Astrocyte (in vitro differentiated cells and primary cell): Measurements from ENCODE around the gene DLGAP1. TPM values are rescaled to one million over a fixed set of nuclear protein-coding genes. Genes with fewer than 3 reads are reported as not detected.
A peak's percentile ranks its signal among the peaks of the same experiment; 100 is the strongest.

Experiments used
- DNase-seq: peaks from one replicate; pipeline ENCODE4 v3.0.0-alpha.2; 2010; ENCODE audit warnings: low read depth
- FAIRE-seq: peaks from 2 replicates; lab custom pipeline; 2011; peaks lifted over from hg19 to GRCh38; lab: Jason Lieb, UNC
- H2AFZ ChIP-seq: 2 replicates; pipeline ENCODE4 v1.6.0; 2012; ENCODE audit warnings: low read depth, low read length, inconsistent platforms
- H3K27ac ChIP-seq: 2 replicates; pipeline ENCODE4 v1.5.1; 2011; ENCODE audit warnings: low read depth, low read length, inconsistent platforms
- H3K27me3 ChIP-seq: 2 replicates; pipeline ENCODE4 v1.6.0; 2011; ENCODE audit warnings: low read length, inconsistent platforms; ENCODE audit not compliant: insufficient read depth
- H3K36me3 ChIP-seq: 2 replicates; pipeline ENCODE4 v1.5.1; 2011; ENCODE audit warnings: low read length, inconsistent platforms; ENCODE audit not compliant: insufficient read depth
- H3K4me1 ChIP-seq: 2 replicates; pipeline ENCODE4 v1.5.1; 2011; ENCODE audit warnings: low read length, inconsistent platforms; ENCODE audit not compliant: insufficient read depth
- H3K4me2 ChIP-seq: 2 replicates; pipeline ENCODE4 v1.6.0; 2012; ENCODE audit warnings: low read length, inconsistent platforms
- H3K4me3 ChIP-seq: 2 replicates; pipeline ENCODE4 v1.5.1; 2011; ENCODE audit warnings: low read depth, mild to moderate bottlenecking, low read length, inconsistent platforms; ENCODE audit not compliant: insufficient read depth
- H3K79me2 ChIP-seq: 2 replicates; pipeline ENCODE4 v1.6.0; 2012; ENCODE audit warnings: mild to moderate bottlenecking, low read length, inconsistent platforms; ENCODE audit not compliant: insufficient read depth
- H3K9ac ChIP-seq: 2 replicates; pipeline ENCODE4 v1.6.0; 2012; ENCODE audit warnings: mild to moderate bottlenecking, low read length, inconsistent platforms
- H3K9me3 ChIP-seq: 2 replicates; pipeline ENCODE4 v1.5.1; 2012; ENCODE audit warnings: low read depth, mild to moderate bottlenecking, low read length, inconsistent platforms; ENCODE audit not compliant: insufficient read depth
- H4K20me1 ChIP-seq: 2 replicates; pipeline ENCODE4 v1.6.0; 2012; ENCODE audit warnings: low read length, inconsistent platforms; ENCODE audit not compliant: insufficient read depth
- H3K27ac Mint-ChIP-seq: one replicate; pipeline ENCODE4 v1.8.0; 2021; ENCODE audit warnings: mild to moderate bottlenecking, mixed read lengths; ENCODE audit not compliant: unreplicated experiment
- H3K27me3 Mint-ChIP-seq: one replicate; pipeline ENCODE4 v1.8.0; 2021; ENCODE audit warnings: low read depth, mixed read lengths; ENCODE audit not compliant: unreplicated experiment
- H3K36me3 Mint-ChIP-seq: one replicate; pipeline ENCODE4 v1.8.0; 2021; ENCODE audit warnings: low read depth, mixed read lengths; ENCODE audit not compliant: unreplicated experiment
- H3K4me1 Mint-ChIP-seq: one replicate; pipeline ENCODE4 v1.8.0; 2021; ENCODE audit warnings: low read depth, mixed read lengths; ENCODE audit not compliant: unreplicated experiment
- H3K4me3 Mint-ChIP-seq: one replicate; pipeline ENCODE4 v1.8.0; 2021; ENCODE audit warnings: mild to moderate bottlenecking, moderate library complexity, mixed read lengths; ENCODE audit not compliant: unreplicated experiment
- H3K9me3 Mint-ChIP-seq: one replicate; pipeline ENCODE4 v1.8.0; 2021; ENCODE audit warnings: mild to moderate bottlenecking, mixed read lengths; ENCODE audit not compliant: unreplicated experiment
- EZH2 ChIP-seq: IDR thresholded peaks from 2 replicates; pipeline ENCODE4 v1.6.1; 2012; ENCODE audit warnings: mild to moderate bottlenecking, low read length, inconsistent platforms; ENCODE audit not compliant: insufficient read depth
- total RNA-seq: library from RNA; stranded (reverse); gene quantifications from 2 replicates; pipeline ENCODE4 v1.2.1, GENCODE V29; 2021
- TF ChIP-seq, protein P1 (sequence below): IDR thresholded peaks from 2 replicates; pipeline ENCODE4 v1.5.1; 2011; ENCODE audit warnings: low read depth, mild to moderate bottlenecking, inconsistent platforms, low read length, moderate library complexity; ENCODE audit not compliant: insufficient read depth

Gene DLGAP1
- total RNA-seq, 1 donor from 2014 or later = 2.3 TPM

DNA sequence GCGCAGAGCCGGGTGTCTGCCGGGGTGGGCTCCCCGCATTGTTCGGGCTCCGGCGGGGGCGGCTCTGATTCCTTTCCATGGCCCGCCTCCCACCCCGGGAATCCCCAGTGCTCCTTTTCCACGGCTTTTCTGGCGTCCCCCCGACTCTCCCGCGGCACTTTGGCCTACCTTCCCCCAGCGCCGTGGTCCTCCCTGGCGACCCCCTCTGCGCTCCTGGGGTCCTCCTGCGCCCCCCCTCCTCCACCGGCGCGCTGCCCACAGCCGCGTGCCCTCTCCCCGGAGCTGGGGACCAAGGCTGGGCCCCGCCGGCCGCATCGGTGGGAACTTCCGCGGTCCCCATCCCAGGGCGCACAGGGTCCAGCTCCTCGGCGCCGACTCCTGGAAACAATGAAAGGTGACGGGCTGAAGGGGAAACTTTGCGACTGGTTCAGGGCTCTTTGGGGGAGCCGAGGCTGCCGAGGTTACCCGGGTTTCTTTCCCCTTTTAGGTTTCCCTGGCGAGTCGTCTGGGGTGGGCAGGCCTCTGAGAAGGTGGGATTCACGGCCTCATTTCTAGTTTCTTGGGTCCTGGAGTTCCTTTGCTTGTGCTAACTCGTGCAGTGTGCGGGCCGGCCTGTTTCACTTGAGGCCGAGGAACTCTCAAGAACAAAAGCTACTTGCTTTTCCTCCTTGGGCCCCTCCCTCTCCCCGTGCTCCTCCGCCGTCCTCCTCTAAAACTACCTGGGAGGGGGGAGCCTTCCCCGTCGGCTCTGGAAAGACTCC, 1002.9 kb downstream of the DLGAP1 start:
- peaks cover 11% of the 10 kb centered on the region for H3K36me3 ChIP-seq
- peak overlapping the region; percentile 99 for H3K27ac ChIP-seq
- H3K27me3 Mint-ChIP-seq = no peaks in the 10 kb centered on the region
- FAIRE-seq (no peak), DNase-seq (peak; percentile 71)
- H3K36me3 Mint-ChIP-seq = peaks cover 14% of the 10 kb centered on the region
- H3K9me3 Mint-ChIP-seq = no peaks in the 10 kb centered on the region
- no peak overlapping the region for H2AFZ ChIP-seq
- peaks cover 19% of the 10 kb centered on the region for H3K4me1 Mint-ChIP-seq
- TF ChIP-seq, protein P1, sequence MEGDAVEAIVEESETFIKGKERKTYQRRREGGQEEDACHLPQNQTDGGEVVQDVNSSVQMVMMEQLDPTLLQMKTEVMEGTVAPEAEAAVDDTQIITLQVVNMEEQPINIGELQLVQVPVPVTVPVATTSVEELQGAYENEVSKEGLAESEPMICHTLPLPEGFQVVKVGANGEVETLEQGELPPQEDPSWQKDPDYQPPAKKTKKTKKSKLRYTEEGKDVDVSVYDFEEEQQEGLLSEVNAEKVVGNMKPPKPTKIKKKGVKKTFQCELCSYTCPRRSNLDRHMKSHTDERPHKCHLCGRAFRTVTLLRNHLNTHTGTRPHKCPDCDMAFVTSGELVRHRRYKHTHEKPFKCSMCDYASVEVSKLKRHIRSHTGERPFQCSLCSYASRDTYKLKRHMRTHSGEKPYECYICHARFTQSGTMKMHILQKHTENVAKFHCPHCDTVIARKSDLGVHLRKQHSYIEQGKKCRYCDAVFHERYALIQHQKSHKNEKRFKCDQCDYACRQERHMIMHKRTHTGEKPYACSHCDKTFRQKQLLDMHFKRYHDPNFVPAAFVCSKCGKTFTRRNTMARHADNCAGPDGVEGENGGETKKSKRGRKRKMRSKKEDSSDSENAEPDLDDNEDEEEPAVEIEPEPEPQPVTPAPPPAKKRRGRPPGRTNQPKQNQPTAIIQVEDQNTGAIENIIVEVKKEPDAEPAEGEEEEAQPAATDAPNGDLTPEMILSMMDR = no peak
- TF ChIP-seq EZH2 = no peak
- H3K4me3 Mint-ChIP-seq = peak overlapping the region; percentile 95
- no peaks in the 10 kb centered on the region for H3K9me3 ChIP-seq
- H3K4me1 ChIP-seq = peaks cover 39% of the 10 kb centered on the region
- peak overlapping the region; percentile 89 for H3K4me2 ChIP-seq
- peaks cover 70% of the 10 kb centered on the region for H3K79me2 ChIP-seq
- H3K9ac ChIP-seq = peak overlapping the region; percentile 99
- peaks cover 20% of the 10 kb centered on the region for H4K20me1 ChIP-seq
- H3K27me3 ChIP-seq = no peaks in the 10 kb centered on the region
- peak overlapping the region; percentile 78 for H3K4me3 ChIP-seq
- peak overlapping the region; percentile 100 for H3K27ac Mint-ChIP-seq

DNA sequence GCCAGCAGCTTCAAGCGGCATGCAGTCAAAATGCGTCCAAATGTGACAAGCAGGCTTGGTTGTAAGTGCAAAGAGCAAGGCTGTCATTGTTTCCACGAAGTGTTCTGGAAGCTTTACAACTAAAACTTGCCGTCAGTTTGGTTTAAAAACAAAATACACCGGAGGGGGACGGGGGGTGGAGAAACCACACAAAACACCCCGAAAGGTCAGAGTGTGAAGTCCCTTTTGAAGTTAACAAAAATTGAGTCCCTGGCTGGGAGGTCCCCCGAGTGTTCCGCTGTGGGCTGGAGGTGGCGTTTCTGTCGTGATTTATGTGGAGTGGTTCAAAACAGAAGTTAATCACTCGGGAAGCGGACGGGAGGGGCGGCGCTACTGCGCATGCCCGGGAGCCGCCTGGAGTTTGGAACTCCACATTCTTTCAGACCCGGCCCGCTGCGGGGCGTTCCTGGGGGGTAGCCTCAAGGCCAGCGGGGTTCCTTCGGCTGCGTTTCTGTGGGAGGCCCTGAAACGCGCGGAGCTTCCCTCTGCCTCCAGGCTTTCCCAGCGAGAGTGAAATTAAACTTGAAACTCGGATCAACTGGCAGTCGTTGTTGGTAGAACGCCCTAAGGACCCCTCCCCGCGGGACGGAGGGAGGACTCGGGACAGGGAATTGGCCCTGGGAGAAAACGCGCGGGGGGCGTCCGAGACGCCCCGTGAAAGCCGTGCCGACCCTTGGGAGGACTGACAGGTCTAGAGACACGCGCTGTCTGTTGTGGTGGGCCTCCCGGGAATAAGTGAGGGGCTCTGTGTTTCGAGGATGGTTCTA, 1003.7 kb downstream of the DLGAP1 start:
- Histone ChIP-seq H3K9ac (peak overlapping the region; percentile 99), H3K4me1 (peaks cover 43% of the 10 kb centered on the region), H3K4me2 (peak overlapping the region; percentile 89), H3K27me3 (no peaks in the 10 kb centered on the region), H3K9me3 (no peaks in the 10 kb centered on the region), H3K27ac (peak overlapping the region; percentile 99), H3K79me2 (peaks cover 62% of the 10 kb centered on the region), H2AFZ (no peak overlapping the region), H3K4me3 (peak overlapping the region; percentile 78), H4K20me1 (peaks cover 12% of the 10 kb centered on the region), H3K36me3 (peaks cover 3% of the 10 kb centered on the region)
- no peak for FAIRE-seq
- peaks cover 19% of the 10 kb centered on the region for H3K4me1 Mint-ChIP-seq
- peak overlapping the region; percentile 100 for H3K27ac Mint-ChIP-seq
- no peaks in the 10 kb centered on the region for H3K27me3 Mint-ChIP-seq
- no peaks in the 10 kb centered on the region for H3K9me3 Mint-ChIP-seq
- H3K36me3 Mint-ChIP-seq = peaks cover 9% of the 10 kb centered on the region
- peak overlapping the region; percentile 95 for H3K4me3 Mint-ChIP-seq
- TF ChIP-seq, protein P1 = no peak
- no peak for TF ChIP-seq EZH2
- DNase-seq = peak; percentile 76
